HepG2 (cell line): ENCODE measurements around the gene PPP2R5B. TPM values are rescaled to one million over a fixed set of nuclear protein-coding genes. Genes with fewer than 3 reads are reported as not detected.

Source experiments
- DR1 ChIP-seq: sonication (generic); formaldehyde crosslinking; IDR thresholded peaks from 2 replicates; pipeline ENCODE4 v1.8.0; 2021; ENCODE audit warnings: mild to moderate bottlenecking, missing genetic modification reagents, inconsistent platforms
- GATAD2A ChIP-seq: IDR thresholded peaks from 2 replicates; pipeline ENCODE4 v1.6.1; 2016
- HMG20A ChIP-seq: IDR thresholded peaks from 2 replicates; pipeline ENCODE4 v1.6.1; 2016; ENCODE audit warnings: borderline replicate concordance
- HNRNPL ChIP-seq: fragments of 200-400 bp; formaldehyde crosslinking; IDR thresholded peaks from 2 replicates; pipeline ENCODE4 v1.6.1; 2017; ENCODE audit warnings: mild to moderate bottlenecking, low read depth, low read length
- IKZF4 ChIP-seq: sonication (generic); formaldehyde crosslinking; IDR thresholded peaks from 2 replicates; pipeline ENCODE4 v1.5.1; 2020; ENCODE audit warnings: borderline replicate concordance, mild to moderate bottlenecking, low read depth, missing genetic modification reagents; ENCODE audit errors: not compliant biosample characterization
- JUND ChIP-seq: sonication (generic); formaldehyde crosslinking; IDR thresholded peaks from 2 replicates; pipeline ENCODE4 v1.8.0; 2022; ENCODE audit warnings: mild to moderate bottlenecking, missing genetic modification reagents
- KLF12 ChIP-seq: sonication (generic); formaldehyde crosslinking; IDR thresholded peaks from 2 replicates; pipeline ENCODE4 v1.4.0; 2020; ENCODE audit warnings: missing genetic modification reagents, borderline replicate concordance
- KLF15 ChIP-seq: sonication (generic); formaldehyde crosslinking; IDR thresholded peaks from 2 replicates; pipeline ENCODE4 v1.8.1; 2023; ENCODE audit warnings: borderline replicate concordance, mild to moderate bottlenecking, inconsistent platforms, missing genetic modification reagents, mixed read lengths
- PHF8 ChIP-seq: sonication (generic); formaldehyde crosslinking; IDR thresholded peaks from 2 replicates; pipeline ENCODE4 v1.5.0; 2020; ENCODE audit warnings: missing genetic modification reagents
- PITX1 ChIP-seq: sonication (generic); formaldehyde crosslinking; IDR thresholded peaks from 2 replicates; pipeline ENCODE4 v1.5.1; 2020; ENCODE audit warnings: mild to moderate bottlenecking, missing genetic modification reagents
- POGK ChIP-seq: sonication (generic); formaldehyde crosslinking; conservative IDR thresholded peaks from 2 replicates; pipeline ENCODE4 v1.8.0; 2022; ENCODE audit warnings: mild to moderate bottlenecking, moderate library complexity, missing genetic modification reagents
- SALL1 ChIP-seq: sonication (generic); formaldehyde crosslinking; IDR thresholded peaks from 2 replicates; pipeline ENCODE4 v1.8.0; 2022; ENCODE audit warnings: mild to moderate bottlenecking, missing genetic modification reagents
- THYN1 ChIP-seq: sonication (generic); formaldehyde crosslinking; IDR thresholded peaks from 2 replicates; pipeline ENCODE4 v1.8.1; 2023; ENCODE audit warnings: low read depth, mild to moderate bottlenecking, moderate library complexity, missing genetic modification reagents, borderline replicate concordance
- ZBTB25 ChIP-seq: IDR thresholded peaks from 2 replicates; pipeline ENCODE4 v1.6.1; 2018; ENCODE audit warnings: missing genetic modification reagents
- ZNF326 ChIP-seq: sonication (generic); formaldehyde crosslinking; IDR thresholded peaks from 2 replicates; pipeline ENCODE4 v1.4.0; 2020; ENCODE audit warnings: missing genetic modification reagents, borderline replicate concordance
- ZNF33B ChIP-seq: sonication (generic); formaldehyde crosslinking; IDR thresholded peaks from 2 replicates; pipeline ENCODE4 v1.5.1; 2020; ENCODE audit warnings: mild to moderate bottlenecking, missing genetic modification reagents
- ZNF44 ChIP-seq: sonication (generic); formaldehyde crosslinking; IDR thresholded peaks from 2 replicates; pipeline ENCODE4 v1.5.1; 2020; ENCODE audit warnings: mild to moderate bottlenecking, missing genetic modification reagents
- ZNF510 ChIP-seq: sonication (generic); formaldehyde crosslinking; IDR thresholded peaks from 2 replicates; pipeline ENCODE4 v1.4.0; 2020; ENCODE audit warnings: low read depth, mild to moderate bottlenecking, missing genetic modification reagents
- ZNF512B ChIP-seq: sonication (generic); formaldehyde crosslinking; IDR thresholded peaks from 2 replicates; pipeline ENCODE4 v1.5.1; 2020; ENCODE audit warnings: missing genetic modification reagents, mild to moderate bottlenecking, borderline replicate concordance
- ZNF547 ChIP-seq: sonication (generic); formaldehyde crosslinking; IDR thresholded peaks from 2 replicates; pipeline ENCODE4 v1.5.1; 2020; ENCODE audit warnings: mild to moderate bottlenecking, missing genetic modification reagents
- polyA plus RNA-seq, 8 experiments: library from polyadenylated mRNA; depleted of rRNA in 3 of 8; stranded (reverse) in 7 of 8; unstranded in 1 of 8; fragments of >200 nt; fragmentation: Illumina TruSeq in 4 of 8; extraction: Trizol in 4 of 8; gene quantifications; 2 replicates each; pipeline versions ENCODE4 v1.2.1 to v1.2.3, GENCODE V29; 2011 to 2016; ENCODE audit warnings: low read depth in 4 of 8, missing spikeins in 1 of 8, mixed read lengths in 1 of 8; ENCODE audit not compliant: insufficient read depth in 1 of 8
- total RNA-seq, 5 experiments: library from RNA; depleted of rRNA; stranded (reverse); fragments of >200 nt; fragmentation: Illumina TruSeq; extraction: Trizol; gene quantifications; 2 replicates each; pipeline ENCODE4 v1.2.3, GENCODE V29; 2016; ENCODE audit warnings: low read depth in 1 of 5
- TF ChIP-seq, protein P1 (sequence below): sonication (generic); formaldehyde crosslinking; conservative IDR thresholded peaks from 2 replicates; pipeline ENCODE4 v1.4.0; 2020; ENCODE audit warnings: missing genetic modification reagents
- TF ChIP-seq, protein P2 (sequence below), 2 experiments: sonication (generic) in 1 of 2; formaldehyde crosslinking in 1 of 2; IDR thresholded peaks; 2 replicates each; pipeline versions ENCODE4 v1.4.0 to v1.6.1; 2018 to 2020; ENCODE audit warnings: missing genetic modification reagents in 2 of 2, borderline replicate concordance in 1 of 2, low read depth in 1 of 2, mild to moderate bottlenecking in 1 of 2, missing biosample characterization in 1 of 2

Gene PPP2R5B
- total and polyA plus RNA-seq, 2 of the 13 experiments (the other 11 are each of a cell fraction or from before 2014, with no cell fraction given), result 2.3 to 8.3 TPM

- no peak for TF ChIP-seq IKZF4 (CRISPR knock-in tag)
- no peak for TF ChIP-seq ZNF326 (CRISPR knock-in tag)
- TF ChIP-seq ZBTB25 (CRISPR knock-in tag), result no peak
- no peak for TF ChIP-seq ZNF44 (CRISPR knock-in tag)
- no peak for TF ChIP-seq ZNF512B
- TF ChIP-seq HNRNPL, result no peak
- TF ChIP-seq DR1, result no peak
- TF ChIP-seq ZNF510 (CRISPR knock-in tag), result no peak
- TF ChIP-seq, protein P1, sequence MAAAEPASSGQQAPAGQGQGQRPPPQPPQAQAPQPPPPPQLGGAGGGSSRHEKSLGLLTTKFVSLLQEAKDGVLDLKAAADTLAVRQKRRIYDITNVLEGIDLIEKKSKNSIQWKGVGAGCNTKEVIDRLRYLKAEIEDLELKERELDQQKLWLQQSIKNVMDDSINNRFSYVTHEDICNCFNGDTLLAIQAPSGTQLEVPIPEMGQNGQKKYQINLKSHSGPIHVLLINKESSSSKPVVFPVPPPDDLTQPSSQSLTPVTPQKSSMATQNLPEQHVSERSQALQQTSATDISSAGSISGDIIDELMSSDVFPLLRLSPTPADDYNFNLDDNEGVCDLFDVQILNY (CRISPR knock-in tag), result no peak
- TF ChIP-seq ZNF33B (CRISPR knock-in tag), result no peak
- TF ChIP-seq, protein P2, sequence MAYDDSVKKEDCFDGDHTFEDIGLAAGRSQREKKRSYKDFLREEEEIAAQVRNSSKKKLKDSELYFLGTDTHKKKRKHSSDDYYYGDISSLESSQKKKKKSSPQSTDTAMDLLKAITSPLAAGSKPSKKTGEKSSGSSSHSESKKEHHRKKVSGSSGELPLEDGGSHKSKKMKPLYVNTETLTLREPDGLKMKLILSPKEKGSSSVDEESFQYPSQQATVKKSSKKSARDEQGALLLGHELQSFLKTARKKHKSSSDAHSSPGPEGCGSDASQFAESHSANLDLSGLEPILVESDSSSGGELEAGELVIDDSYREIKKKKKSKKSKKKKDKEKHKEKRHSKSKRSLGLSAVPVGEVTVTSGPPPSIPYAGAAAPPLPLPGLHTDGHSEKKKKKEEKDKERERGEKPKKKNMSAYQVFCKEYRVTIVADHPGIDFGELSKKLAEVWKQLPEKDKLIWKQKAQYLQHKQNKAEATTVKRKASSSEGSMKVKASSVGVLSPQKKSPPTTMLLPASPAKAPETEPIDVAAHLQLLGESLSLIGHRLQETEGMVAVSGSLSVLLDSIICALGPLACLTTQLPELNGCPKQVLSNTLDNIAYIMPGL (CRISPR knock-in tag; IDR thresholded peaks at IDR 0.05; ENCODE audit: borderline replicate concordance in 1 of 2, low read depth in 1 of 2), result 0 out of 4 replicates have a peak, but pooled peaks of 1 of the 2 experiments have one; percentile 37
- TF ChIP-seq PHF8 (CRISPR knock-in tag), result peak; percentile 37
- no peak for TF ChIP-seq HMG20A
- TF ChIP-seq THYN1, result no peak
- TF ChIP-seq POGK (CRISPR knock-in tag), result no peak
- TF ChIP-seq GATAD2A, result peak; percentile 43; the same call in 1 of the 2 replicates
- 0 out of 2 replicates have a peak, but pooled peaks have one; percentile 54 for TF ChIP-seq KLF12 (CRISPR knock-in tag)
- no peak for TF ChIP-seq PITX1
- no peak for TF ChIP-seq KLF15
- TF ChIP-seq ZNF547, result no peak; the same call in 1 of the 2 replicates
- 0 out of 2 replicates have a peak, but pooled peaks have one; percentile 17 for TF ChIP-seq JUND (CRISPR knock-in tag)
- TF ChIP-seq SALL1, result peak; percentile 32; the same call in 1 of the 2 replicates
Measured at GRCh38 chr11:64876835-64877341, 47.6 kb upstream of the PPP2R5B start (continued).
